Inflammatory macrophage (primary cell): ENCODE data around the gene SMIM20.

ENCODE experiments used
- DNase-seq, 2 donors: peaks; one replicate each; pipeline ENCODE4 v3.0.0-alpha.2; 2020 to 2022

SMIM20 gene

DNA sequence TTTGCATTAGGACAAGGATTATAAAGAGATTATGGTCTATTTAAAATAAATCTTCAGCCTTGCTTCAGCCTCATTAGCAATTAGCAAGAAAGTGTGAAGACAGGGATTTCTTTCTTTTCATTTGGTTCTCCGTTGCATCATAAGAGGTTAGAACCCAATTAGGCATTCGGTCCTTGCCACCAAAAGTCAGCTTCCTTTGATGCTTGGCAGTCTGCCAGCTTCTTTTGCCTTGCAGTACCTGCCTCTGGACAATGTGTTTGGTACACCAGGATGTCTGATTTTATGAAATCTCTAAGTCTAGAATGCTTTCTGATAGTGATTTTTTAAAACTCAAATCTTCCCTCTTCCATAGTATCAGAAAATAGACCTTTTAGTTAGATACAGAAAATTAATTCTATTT, 12.4 kb downstream of the SMIM20 start:
- no peak for DNase-seq

DNA sequence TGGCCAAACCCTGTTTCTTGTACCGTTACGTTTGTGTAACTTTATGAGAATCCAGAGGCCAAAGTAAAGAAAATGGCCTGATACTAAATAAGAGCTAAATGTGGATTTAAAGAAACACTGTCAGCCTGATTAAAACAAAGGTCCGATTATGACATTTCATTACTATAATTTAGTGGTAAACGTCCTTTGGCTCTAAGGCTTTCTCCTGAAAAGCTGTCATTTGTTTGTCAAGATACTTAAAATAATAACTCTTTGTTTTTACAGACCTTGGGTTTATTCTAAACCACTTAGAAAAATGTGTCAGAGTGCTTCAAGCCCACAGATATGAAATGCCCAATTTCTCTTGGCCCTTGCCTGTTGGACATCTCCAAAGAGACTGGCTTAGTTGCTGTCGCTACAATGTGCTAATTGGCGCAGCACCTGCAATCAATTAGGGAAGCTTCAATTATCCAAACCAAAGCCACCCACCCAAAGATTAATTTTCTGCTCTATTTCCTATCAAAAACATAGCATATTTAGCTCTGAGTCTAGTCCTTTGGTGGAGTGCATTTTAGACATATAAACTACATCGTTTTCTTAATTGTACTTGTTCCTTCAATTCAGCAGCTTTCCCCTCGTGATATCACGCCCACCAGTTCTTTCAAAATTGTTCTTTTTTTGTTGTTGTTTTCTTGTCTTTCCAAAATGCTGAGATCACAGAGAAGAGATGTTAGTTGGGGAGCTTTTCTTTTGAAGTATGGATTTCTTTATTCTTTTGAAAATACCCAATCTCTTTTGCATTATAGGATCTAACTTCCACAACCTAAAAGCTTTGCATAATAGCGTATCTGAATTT, 13.6 kb downstream of the SMIM20 start:
- DNase-seq: peak; percentile 43 to 62

DNA sequence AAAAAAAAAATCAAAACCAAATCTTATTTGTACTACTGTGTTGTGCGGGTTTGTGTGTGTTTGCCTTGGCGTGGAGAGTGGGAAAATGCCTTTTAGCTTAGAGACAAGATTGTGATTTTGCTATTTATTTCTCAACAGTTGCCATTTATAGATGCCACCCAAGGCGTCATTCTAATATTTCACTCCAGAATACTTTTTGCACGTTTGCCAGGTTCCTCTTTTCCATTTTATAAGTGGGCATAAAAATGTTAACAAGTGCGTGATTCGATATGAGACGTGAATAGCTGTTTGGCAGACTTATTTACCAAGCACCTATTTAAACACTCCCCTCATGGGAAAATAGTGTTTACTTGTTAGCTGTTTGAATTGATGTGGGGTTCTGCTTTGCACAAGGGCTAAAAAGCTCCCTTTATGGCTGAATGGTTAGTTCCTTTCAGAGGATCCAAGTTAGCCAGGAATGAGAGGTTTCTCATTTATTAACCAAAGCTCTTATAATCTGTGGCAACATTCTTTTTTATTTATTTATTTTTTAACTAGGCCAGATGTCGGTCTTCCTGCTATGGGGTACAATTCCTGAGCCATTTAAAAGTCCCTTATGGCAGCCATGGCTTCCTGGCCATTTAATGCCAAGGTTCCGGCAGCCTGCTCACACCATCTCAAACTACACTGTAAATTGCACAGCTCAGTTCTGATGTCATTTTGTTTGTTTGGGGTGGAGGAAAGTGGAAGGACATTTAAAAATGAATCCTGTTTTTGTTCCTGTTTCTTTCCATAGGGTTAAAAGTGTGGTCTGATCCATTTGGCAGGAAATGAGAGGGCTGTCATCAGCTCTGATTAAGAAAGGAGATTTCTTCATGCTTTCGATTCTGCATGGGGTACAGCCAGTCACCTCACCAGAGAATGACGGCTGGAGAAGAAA, 14.6 kb downstream of the SMIM20 start:
- DNase-seq: peak; percentile 86 to 92

DNA sequence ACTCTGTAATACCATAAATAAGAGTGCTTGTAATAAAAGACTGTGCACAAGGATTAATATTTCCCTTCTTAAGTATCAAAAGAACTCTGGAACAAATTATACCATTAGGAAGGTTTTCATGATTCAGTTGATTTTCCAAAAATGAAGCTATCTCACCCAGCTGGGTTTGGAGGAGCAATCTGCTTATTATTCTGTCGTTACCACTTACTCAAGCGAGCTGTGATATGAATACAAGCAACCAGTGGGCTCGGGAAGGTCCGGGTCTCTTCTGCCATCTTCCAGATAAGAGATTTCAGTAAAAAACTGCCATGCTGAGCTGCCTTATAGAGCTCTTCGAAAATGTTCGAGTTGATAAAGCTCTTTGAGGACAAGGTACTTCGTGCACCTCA, 15.3 kb downstream of the SMIM20 start:
- no peak for DNase-seq

DNA sequence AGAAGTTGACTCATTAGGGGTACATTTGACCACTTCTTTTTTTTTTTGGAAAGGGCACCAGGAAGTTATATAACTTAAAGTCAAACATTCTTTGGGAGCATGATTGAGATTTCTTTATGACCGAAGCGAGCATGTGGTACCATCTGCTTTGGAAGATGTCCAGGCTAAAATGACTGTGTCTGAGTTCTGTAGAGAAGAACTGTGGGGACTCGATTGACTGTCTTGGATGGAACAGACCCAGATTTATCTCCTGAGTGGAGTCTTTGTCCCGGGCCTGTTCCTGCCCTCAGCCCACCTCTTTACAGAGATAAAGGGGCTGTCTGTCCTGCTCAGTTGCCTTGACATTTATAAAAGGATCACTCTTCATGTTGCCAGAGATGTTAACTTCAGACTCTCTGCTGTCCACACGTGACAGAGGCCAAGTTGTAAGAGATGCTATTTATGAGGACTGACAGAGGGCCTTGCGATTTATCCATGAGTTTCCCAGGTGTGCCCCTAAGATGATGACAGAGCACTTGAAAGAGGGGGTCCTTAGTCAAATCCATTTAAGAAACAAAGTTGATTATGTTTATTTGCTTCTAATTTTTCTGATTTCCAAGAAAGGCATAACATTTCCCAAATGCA, 16.8 kb downstream of the SMIM20 start:
- DNase-seq: no peak

DNA sequence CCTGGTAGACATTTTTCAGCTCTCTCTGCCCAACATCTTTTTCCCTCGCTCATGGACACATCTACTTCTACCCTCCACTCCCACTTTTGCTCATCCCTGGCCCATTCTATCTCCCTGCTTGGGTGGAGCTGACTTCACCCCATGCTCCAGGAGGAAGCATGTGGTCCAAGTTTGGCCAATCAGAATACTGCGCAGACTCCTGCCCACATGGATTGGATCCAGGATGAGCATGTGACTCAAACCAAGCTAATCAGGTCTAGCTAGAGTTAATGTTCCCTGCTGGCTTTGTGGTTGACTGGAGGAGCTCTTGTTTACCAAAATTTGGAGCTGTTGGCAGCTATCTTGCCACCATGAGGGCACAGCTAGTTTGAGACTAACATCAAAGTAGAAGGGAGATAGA, 22.7 kb downstream of the SMIM20 start:
- no peak for DNase-seq

DNA sequence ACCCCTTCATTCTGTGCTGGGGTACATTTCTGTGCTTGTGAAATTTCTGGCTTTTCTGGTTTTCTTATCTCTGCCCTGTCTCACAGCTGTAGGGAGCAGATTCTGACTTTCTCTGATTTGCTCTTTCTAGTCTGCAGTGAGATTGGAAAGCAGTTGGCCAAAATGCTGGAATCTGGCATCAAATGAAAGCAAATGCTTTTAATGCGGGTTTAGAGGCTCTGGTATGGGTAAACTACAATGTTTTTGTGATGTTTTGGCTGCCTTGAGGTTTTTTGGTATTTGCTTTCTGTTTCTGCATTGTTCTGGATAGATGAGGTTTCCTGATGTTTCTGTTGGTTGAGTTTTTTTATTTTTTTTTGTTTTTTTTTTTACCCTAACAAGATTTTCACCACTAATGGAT, 23.8 kb downstream of the SMIM20 start:
- DNase-seq: no peak

DNA sequence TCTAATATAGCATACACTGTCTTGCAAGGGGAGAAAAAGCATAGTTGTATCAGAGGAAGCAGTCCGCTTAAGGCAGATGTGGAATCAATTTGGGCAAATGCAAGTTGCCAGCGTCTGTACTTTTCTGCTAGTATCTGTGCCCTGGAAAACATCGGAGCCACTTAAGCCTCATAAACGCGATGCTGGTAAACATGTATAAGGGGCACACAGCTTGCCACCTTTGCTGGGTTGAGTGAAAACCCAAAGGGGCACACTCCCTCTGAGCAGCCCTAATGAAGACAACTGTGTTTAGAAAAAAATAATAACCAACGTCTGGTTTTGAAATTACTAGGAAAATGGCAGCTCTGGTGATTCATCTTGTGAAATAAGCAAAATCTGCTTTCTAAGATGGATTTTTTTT, 24.3 kb downstream of the SMIM20 start:
- DNase-seq: no peak

DNA sequence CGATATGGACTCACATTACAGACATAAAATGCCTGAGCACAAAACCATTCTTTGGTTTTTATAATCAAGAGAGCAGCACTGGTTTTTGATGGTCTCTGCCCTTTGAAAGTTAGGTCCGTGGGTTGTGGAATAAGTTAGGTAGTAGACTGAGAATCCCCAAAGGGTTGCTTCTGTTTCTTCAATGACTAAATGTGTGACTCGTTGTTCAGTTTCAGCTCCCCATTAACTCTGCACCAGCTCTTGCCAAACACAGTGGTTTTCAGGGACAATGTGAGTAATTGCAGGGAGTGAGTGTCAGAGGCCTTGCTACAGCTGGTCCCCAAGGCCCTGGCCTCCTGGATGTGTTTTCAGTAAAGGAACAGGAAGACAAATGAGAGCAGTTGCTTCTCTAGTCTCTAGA, 24.8 kb downstream of the SMIM20 start:
- DNase-seq: peak; percentile 58 to 83

DNA sequence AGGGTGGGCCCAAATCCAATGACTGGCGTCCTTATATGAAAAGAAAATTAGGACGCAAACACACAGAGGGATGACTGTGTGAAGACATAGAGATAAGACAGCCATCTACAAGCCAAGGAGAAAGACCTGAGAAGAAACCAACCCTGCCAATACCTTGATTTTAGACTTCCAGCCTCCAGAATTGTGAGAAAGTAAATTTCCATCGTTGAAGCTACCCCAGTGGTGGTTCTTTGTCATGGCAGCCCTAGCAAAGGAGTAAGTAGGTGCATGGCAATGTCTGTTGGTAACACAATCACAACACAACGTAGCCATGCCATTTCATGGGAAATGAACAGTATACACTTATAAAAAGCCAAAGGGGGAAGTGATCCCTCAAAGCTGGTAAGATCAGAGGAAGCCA, 25.3 kb downstream of the SMIM20 start:
- DNase-seq: no peak

DNA sequence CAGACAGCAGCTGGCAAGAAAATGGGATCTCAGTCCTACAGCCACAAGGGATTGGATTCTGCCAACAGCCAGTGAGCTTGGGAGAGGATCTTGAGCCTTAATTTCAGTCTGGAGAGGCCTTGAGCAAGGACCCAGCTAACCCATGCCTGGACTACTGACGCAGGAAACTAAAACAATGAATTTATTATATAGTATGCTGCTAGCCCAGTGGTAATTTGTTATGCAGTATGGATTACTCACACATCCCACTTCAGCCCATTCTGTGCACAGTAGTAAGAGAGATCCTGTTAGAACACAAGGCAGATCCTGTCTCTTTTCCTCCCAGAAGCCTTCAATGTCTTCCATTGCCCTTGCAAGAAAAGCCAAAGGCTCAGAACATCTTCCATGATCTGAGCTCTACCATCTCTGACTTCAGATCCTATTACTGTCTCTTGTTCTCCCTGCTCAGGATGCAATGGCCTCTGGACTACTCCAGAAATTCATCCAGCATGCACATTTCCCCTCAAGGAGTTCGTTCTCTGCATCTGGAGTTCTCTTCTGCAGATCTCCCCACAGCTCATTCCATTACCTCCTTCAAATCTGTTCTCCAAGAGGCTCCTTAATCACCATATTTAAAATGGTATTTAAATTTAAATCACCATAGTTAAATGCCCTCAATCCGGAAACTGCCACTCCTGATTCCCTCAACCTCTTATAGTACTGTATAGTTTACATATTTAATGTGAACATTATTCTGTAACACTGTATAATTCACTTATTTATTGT, 27.6 kb downstream of the SMIM20 start:
- no peak for DNase-seq

DNA sequence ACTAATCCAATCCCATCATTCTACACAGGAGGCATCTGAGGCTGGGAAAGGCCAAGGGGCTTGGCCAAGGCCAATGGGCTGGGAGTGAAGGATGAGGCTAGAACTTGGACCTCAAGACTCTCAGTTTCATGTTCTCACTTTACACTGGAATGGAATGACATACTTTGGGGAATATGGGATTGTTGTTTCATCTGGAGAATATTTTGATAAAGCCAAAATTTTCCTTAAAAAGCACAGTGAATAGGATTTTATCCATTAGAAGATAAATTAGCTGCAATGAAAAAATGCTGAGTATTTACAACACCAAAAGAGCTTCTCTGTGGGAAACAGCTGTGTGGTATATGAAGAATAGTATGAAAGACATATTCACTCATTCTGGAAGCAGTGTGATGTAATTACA, 29.3 kb downstream of the SMIM20 start:
- no peak for DNase-seq

DNA sequence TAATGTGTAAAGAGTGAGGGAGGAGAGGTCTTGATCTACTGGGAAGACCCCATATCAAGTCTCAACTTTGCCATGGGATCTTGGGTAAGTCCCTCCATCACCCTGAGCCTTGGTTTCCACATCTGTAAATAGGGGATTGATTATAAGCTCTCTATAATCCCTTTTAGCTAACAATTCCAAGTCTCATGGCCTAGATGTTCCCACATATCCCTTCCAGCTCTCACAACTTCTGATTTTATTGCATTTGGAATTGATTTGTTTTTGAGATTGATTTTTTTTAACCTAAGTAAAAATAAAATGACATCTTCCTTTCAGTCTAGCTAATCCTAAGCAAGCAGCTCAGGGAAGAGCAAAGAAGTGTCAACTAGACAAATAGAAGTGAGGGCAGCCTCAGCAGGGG, 29.8 kb downstream of the SMIM20 start:
- no peak for DNase-seq

DNA sequence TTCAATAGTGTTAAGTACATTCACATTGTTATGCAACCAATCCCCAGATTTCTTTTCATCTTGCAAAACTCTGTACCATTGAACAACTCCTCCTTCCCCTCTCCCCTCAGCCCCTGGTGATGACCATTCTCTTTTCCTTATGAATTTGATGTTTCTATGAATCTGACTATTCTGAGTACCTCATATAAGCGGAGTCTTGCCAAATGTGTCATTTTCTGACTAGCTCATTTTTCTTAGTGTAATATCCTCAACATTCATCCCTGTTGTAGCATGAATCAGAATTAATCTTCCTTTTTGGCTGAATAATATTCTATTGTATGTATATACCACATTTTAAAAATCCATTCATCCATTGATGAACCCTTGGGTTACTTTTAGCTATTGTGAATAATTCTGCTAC, 34.0 kb downstream of the SMIM20 start:
- DNase-seq: no peak

DNA sequence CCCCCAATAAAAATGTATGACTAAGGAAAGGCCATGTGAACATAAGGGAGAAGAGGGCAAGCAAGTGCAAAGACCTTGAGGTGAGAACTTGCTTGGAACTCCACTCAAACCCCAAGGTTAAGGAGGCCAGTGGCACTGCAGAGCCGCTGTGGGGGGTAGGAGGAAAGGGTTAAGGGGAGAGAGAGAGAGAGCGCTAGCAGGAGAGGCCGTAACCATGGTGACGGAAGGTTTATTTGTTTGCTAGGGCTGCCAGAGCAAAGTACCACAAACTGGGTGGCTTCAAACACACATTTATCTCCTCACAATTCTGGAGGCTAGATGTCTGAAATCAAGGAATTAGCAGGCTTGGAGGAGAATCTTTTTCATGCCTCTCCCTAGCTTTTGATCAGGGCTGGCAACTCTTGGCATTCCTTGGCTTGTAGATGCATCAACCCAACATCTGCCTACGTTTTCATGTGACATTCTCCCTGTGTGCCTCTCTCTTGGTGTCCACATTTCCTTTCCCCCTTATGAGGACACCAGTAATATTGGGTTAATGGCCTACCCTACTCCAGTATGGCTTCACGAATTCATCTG, 35.2 kb downstream of the SMIM20 start:
- no peak for DNase-seq

DNA sequence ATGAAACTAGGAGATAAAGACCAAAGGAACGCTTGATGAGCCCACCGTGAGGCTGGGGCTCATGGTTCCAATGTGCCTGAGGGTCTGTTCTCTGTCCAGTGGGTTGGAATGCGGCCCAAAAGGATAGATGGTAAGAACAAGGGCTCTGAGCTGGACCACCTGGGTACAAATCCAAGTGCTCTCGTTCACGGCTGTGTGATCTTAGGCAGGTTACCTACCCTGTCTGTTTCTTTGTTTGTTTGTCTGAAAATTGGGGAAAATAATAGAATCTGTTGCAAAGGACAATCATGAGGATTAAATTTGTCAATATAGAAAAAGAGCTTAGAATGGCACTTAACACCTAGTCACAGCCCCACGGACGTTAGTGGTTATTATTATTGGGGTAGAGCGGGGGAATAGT, 36.0 kb downstream of the SMIM20 start:
- DNase-seq: no peak

DNA sequence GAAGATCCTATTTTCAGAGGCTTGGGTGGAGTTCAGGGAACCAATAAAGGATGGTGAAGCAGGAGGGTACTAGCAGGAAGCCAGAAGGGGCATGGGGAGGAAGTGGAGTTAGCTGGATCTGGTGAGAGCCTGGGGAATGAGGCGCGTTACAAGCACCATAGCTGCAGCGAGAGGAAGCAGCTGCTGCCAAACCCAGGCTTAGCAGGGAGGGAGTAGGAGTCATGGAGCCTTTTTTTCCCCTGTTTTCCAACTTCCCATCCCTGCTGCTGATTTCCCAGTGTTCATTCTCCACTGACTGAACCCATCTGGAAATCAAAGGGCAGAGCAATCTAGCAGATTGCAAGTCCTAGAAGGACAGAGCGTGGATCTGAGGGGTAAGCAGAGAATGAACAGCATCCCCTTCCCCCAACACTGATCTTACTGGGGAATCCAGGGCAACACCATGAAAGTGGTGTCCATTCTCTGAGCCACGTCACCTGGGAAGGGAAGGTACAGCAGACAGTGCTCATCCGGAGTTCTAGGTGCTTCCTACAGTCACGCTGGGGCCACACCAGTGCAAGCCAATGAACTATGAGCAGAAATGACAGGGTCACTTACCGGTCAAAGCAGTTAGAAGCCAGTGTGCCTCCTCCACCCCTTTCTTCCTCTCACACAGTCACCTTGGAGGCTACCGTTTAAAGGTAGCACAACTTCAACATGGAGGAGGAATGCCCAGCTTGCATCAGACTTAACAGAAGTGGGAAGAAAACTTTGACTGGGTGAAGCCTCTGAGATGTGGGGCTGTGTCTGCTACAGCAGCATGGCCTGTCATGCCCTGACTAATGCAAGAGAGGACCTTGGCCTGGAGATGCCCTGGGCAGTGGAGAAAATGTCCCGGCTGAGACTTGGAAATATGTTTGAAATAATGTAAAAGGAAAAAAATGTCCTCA, 36.7 kb downstream of the SMIM20 start:
- DNase-seq: no peak

DNA sequence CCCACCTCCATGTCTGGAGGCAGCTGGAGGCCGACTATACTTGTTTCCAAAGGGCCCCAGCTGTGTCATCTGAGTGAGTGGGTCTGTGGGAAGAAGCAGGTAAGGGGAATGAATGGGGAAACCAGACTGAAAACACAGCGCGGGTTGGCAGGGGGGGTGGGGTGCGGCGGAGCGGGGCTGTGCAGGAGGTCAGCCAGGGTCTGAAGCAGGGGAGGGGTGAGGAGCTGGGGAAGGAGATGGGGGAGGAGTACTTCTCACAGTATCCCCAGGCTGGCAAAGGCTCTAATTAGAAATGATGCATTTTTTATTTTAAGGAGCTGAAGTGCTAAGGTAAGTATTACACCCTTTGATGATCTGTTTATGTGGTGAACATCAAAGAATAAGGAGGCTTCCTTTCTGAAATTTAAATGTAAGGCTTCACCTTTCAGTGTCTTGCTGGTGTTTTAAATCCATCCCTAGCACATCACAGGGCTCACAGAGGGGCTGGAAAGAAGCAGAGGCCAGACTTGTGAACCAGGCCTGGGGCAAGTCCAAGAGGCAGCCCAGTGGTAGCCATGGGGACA, 37.5 kb downstream of the SMIM20 start:
- no peak for DNase-seq

DNA sequence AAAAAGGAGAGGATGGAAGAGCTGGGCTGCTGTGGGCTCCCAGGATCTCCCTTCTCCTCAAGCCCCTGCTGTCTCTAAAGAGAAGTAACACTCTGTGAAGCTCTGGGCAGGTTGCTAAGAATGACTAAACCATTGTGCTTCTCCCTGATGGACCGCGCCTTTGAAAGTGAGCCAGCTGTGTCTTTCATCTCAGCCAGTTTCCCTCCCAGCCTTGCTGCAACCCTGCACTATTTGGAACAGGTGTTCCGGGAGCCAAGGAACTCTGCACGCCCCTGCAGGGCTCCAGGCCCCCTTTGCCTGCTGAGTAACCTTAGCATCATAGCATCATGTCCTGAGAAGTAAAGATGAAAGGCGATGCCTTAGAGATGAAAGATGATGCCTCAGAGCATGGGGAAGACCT, 39.7 kb downstream of the SMIM20 start:
- DNase-seq: no peak

DNA sequence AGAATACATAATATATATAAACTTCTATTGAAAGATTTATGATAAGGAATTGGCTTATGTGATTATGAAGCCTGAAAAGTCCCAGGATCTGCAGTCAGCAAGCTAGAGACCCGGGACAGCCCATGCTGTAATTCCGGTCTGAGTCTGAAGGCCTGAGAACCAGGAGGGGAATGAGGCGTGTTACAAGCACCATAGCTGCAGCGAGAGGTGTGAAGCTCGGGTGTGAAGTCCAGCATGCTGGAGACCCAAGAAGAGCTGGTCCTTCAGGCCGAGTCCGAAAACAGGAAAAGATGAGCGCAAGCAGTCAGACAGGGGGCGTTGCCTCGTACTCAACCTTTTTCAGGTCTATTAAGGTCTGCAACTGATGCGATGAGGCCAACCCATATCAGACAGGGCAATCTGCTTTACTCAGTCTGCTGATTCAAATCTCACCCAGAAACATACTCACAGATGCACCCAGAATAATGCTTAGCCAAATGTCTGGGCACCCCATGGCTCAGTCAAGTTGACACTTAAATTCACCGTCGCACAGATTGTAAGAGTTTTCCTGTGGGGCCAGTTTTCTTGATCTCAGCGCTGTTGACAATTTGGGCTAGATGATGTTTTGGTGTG, 40.4 kb downstream of the SMIM20 start:
- DNase-seq: no peak
